GM12892 (cell line): ENCODE data around the gene DNM3.

Source experiments
- POLR2A ChIP-seq: IDR thresholded peaks from 2 replicates; pipeline ENCODE4 v1.6.1; 2011; ENCODE audit warnings: low read depth, low read length, control low read depth
- POLR2AphosphoS5 ChIP-seq: IDR thresholded peaks from 2 replicates; pipeline ENCODE4 v1.6.1; 2011; ENCODE audit warnings: low read depth, low read length, control low read depth

- TF ChIP-seq POLR2A (no peak), POLR2AphosphoS5 (no peak)
Measured at GRCh38 chr1:172335377-172335776, 494.1 kb downstream of the DNM3 start.
